ENCODE measurements around the gene TRRAP.

TRRAP gene

DNA sequence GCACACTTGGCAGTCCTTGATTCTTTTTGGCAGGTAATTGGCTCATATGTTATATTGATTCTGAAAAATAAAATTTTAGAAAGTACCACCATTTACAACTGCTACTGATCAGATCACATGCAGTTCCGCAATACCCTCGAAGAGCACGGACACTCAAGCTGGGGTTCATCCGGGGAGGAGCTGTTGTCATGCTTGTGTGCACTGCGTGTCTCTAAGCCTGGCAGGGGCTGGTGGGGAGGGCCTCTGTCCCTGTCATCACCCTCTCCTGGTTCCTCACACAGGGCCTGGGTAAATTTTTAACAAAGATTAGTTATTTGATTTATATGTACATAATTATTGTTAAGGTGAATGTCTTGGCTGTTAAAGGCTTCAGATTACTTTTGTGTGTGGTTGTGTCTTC is 45.2 kb downstream of the TRRAP start:
- H3K36me3 ChIP-seq (ENCODE audit: control insufficient read depth, insufficient read depth, low read length), result peaks cover 89% of the 10 kb centered on the region
- H3K27me3 ChIP-seq (ENCODE audit: control insufficient read depth, insufficient read depth, low read length), result no peaks in the 10 kb centered on the region
- no peak overlapping the region for H3K4me3 ChIP-seq (ENCODE audit: low read depth, low read length)
- H3K9me3 ChIP-seq (ENCODE audit: control insufficient read depth, insufficient read depth, low read length), result no peaks in the 10 kb centered on the region
- H3K4me1 ChIP-seq (ENCODE audit: control insufficient read depth, insufficient read depth, low read length), result no peaks in the 10 kb centered on the region
- no peak overlapping the region for H3K9ac ChIP-seq (ENCODE audit: low read depth, low read length)
- no peak overlapping the region for H3K27ac ChIP-seq (ENCODE audit: low read depth, low read length)

GRCh38 chr7:98927125-98927524 is 48.8 kb downstream of the TRRAP start:
- Histone ChIP-seq H3K9me3 (ENCODE audit: control insufficient read depth, insufficient read depth, low read length) (no peaks in the 10 kb centered on the region), H3K36me3 (ENCODE audit: control insufficient read depth, insufficient read depth, low read length) (peaks cover 89% of the 10 kb centered on the region)

GRCh38 chr7:98930464-98930863 is 52.1 kb downstream of the TRRAP start:
- Histone ChIP-seq H3K9me3 (ENCODE audit: control insufficient read depth, insufficient read depth, low read length) (no peaks in the 10 kb centered on the region), H3K4me1 (ENCODE audit: control insufficient read depth, insufficient read depth, low read length) (no peaks in the 10 kb centered on the region), H3K4me3 (ENCODE audit: low read depth, low read length) (no peak overlapping the region), H3K36me3 (ENCODE audit: control insufficient read depth, insufficient read depth, low read length) (peaks cover 94% of the 10 kb centered on the region), H3K27me3 (ENCODE audit: control insufficient read depth, insufficient read depth, low read length) (no peaks in the 10 kb centered on the region), H3K9ac (ENCODE audit: low read depth, low read length) (no peak overlapping the region), H3K27ac (ENCODE audit: low read depth, low read length) (no peak overlapping the region)

More at GRCh38 chr7:98927125-98927524, 48.8 kb downstream of the TRRAP start:
- no peaks in the 10 kb centered on the region for H3K4me1 ChIP-seq (ENCODE audit: control insufficient read depth, insufficient read depth, low read length)
- no peaks in the 10 kb centered on the region for H3K27me3 ChIP-seq (ENCODE audit: control insufficient read depth, insufficient read depth, low read length)
- no peak overlapping the region for H3K4me3 ChIP-seq (ENCODE audit: low read depth, low read length)
- H3K27ac ChIP-seq (ENCODE audit: low read depth, low read length), result no peak overlapping the region
- no peak overlapping the region for H3K9ac ChIP-seq (ENCODE audit: low read depth, low read length)

DNA sequence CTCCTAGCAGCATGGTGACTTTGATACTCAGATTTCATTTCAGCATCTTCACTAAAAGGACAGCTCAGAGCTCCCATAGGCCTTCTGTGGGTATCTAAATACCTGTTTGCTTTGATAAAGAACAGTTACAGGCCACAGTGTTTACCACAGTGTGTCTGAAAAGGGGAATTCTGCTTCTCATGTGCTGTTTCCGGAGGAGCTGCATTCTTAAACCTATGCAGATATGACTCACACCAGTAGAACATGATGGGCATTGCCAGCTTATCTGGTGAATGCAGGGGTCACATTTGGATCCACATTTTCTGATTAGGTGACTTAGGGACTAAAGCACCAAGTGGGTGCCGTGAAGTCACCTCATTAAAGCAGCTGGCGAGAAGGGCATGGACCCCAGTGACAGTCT is 52.6 kb downstream of the TRRAP start:
- Histone ChIP-seq H3K27me3 (ENCODE audit: control insufficient read depth, insufficient read depth, low read length) (no peaks in the 10 kb centered on the region), H3K27ac (ENCODE audit: low read depth, low read length) (no peak overlapping the region), H3K4me3 (ENCODE audit: low read depth, low read length) (no peak overlapping the region), H3K9me3 (ENCODE audit: control insufficient read depth, insufficient read depth, low read length) (no peaks in the 10 kb centered on the region), H3K4me1 (ENCODE audit: control insufficient read depth, insufficient read depth, low read length) (no peaks in the 10 kb centered on the region), H3K36me3 (ENCODE audit: control insufficient read depth, insufficient read depth, low read length) (peaks cover 94% of the 10 kb centered on the region), H3K9ac (ENCODE audit: low read depth, low read length) (no peak overlapping the region)

- Histone ChIP-seq H3K9me3 (ENCODE audit: control insufficient read depth, insufficient read depth, low read length) (no peaks in the 10 kb centered on the region), H3K4me3 (ENCODE audit: low read depth, low read length) (no peak overlapping the region), H3K4me1 (ENCODE audit: control insufficient read depth, insufficient read depth, low read length) (no peaks in the 10 kb centered on the region), H3K9ac (ENCODE audit: low read depth, low read length) (no peak overlapping the region), H3K27me3 (ENCODE audit: control insufficient read depth, insufficient read depth, low read length) (no peaks in the 10 kb centered on the region), H3K27ac (ENCODE audit: low read depth, low read length) (no peak overlapping the region), H3K36me3 (ENCODE audit: control insufficient read depth, insufficient read depth, low read length) (peaks cover 95% of the 10 kb centered on the region)
These were observed 55.0 kb downstream of the TRRAP start for GRCh38 chr7:98933321-98933720.

GRCh38 chr7:98934267-98934666 is 55.9 kb downstream of the TRRAP start:
- no peaks in the 10 kb centered on the region for H3K27me3 ChIP-seq (ENCODE audit: control insufficient read depth, insufficient read depth, low read length)

DNA sequence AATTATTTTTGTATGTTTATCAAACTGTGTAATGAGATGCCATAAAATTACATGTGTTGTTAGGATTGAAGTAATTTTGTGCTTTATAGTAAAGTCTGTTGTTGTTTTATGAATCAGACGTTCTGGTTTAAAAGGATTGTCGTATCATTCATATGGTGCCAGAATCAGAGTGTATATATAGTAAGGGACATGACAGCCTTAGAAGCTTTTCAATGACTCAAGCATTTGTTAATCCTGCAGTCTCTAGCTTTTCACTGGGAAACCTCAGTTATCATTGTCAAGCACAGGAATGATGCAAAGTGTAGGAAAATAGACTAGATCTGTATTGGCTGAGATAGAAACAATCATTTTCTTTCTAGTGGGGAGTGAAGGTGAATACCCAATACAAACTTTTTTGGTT is 57.5 kb downstream of the TRRAP start:
- H3K4me3 ChIP-seq (ENCODE audit: low read depth, low read length), result no peak overlapping the region
- no peaks in the 10 kb centered on the region for H3K4me1 ChIP-seq (ENCODE audit: control insufficient read depth, insufficient read depth, low read length)
- H3K36me3 ChIP-seq (ENCODE audit: control insufficient read depth, insufficient read depth, low read length), result peaks cover 96% of the 10 kb centered on the region
- H3K27ac ChIP-seq (ENCODE audit: low read depth, low read length), result no peak overlapping the region
- H3K9me3 ChIP-seq (ENCODE audit: control insufficient read depth, insufficient read depth, low read length), result no peaks in the 10 kb centered on the region
- no peak overlapping the region for H3K9ac ChIP-seq (ENCODE audit: low read depth, low read length)
- H3K27me3 ChIP-seq (ENCODE audit: control insufficient read depth, insufficient read depth, low read length), result no peaks in the 10 kb centered on the region

More at GRCh38 chr7:98934267-98934666, 55.9 kb downstream of the TRRAP start:
- no peaks in the 10 kb centered on the region for H3K9me3 ChIP-seq (ENCODE audit: control insufficient read depth, insufficient read depth, low read length)
- H3K9ac ChIP-seq (ENCODE audit: low read depth, low read length), result no peak overlapping the region
- H3K27ac ChIP-seq (ENCODE audit: low read depth, low read length), result no peak overlapping the region
- no peak overlapping the region for H3K4me3 ChIP-seq (ENCODE audit: low read depth, low read length)
- peaks cover 95% of the 10 kb centered on the region for H3K36me3 ChIP-seq (ENCODE audit: control insufficient read depth, insufficient read depth, low read length)
- no peaks in the 10 kb centered on the region for H3K4me1 ChIP-seq (ENCODE audit: control insufficient read depth, insufficient read depth, low read length)

DNA sequence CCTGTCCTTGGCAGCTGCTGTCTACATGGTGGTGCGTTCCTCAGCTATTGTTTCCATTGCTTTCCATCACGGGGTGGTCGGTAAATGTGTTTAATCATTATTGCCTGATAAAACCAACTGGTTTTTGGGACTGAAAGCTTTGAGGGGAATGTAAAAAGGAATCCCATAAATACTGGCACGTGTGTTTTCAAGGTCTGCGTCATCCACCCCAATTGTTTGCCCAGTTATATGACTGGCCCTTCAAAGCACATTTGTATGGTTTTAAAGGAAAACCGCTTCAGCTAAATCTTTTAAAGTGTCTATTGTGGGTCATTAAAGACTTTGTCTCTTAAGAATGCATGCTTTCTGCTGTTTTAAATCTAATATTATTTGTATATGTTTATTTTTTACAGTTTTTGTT is 65.0 kb downstream of the TRRAP start:
- no peaks in the 10 kb centered on the region for H3K4me1 ChIP-seq (ENCODE audit: control insufficient read depth, insufficient read depth, low read length)
- no peaks in the 10 kb centered on the region for H3K27me3 ChIP-seq (ENCODE audit: control insufficient read depth, insufficient read depth, low read length)
- H3K27ac ChIP-seq (ENCODE audit: low read depth, low read length), result no peak overlapping the region
- peaks cover 95% of the 10 kb centered on the region for H3K36me3 ChIP-seq (ENCODE audit: control insufficient read depth, insufficient read depth, low read length)
- H3K9ac ChIP-seq (ENCODE audit: low read depth, low read length), result no peak overlapping the region
- no peak overlapping the region for H3K4me3 ChIP-seq (ENCODE audit: low read depth, low read length)
- H3K9me3 ChIP-seq (ENCODE audit: control insufficient read depth, insufficient read depth, low read length), result no peaks in the 10 kb centered on the region

GRCh38 chr7:98944386-98944785 is 66.1 kb downstream of the TRRAP start:
- Histone ChIP-seq H3K36me3 (ENCODE audit: control insufficient read depth, insufficient read depth, low read length) (peaks cover 95% of the 10 kb centered on the region), H3K4me1 (ENCODE audit: control insufficient read depth, insufficient read depth, low read length) (no peaks in the 10 kb centered on the region), H3K4me3 (ENCODE audit: low read depth, low read length) (no peak overlapping the region), H3K27ac (ENCODE audit: low read depth, low read length) (no peak overlapping the region), H3K9ac (ENCODE audit: low read depth, low read length) (no peak overlapping the region), H3K9me3 (ENCODE audit: control insufficient read depth, insufficient read depth, low read length) (no peaks in the 10 kb centered on the region), H3K27me3 (ENCODE audit: control insufficient read depth, insufficient read depth, low read length) (no peaks in the 10 kb centered on the region)

- Histone ChIP-seq H3K27ac (ENCODE audit: low read depth, low read length) (no peak overlapping the region), H3K27me3 (ENCODE audit: control insufficient read depth, insufficient read depth, low read length) (no peaks in the 10 kb centered on the region), H3K4me3 (ENCODE audit: low read depth, low read length) (no peak overlapping the region), H3K4me1 (ENCODE audit: control insufficient read depth, insufficient read depth, low read length) (no peaks in the 10 kb centered on the region), H3K9ac (ENCODE audit: low read depth, low read length) (no peak overlapping the region), H3K9me3 (ENCODE audit: control insufficient read depth, insufficient read depth, low read length) (no peaks in the 10 kb centered on the region), H3K36me3 (ENCODE audit: control insufficient read depth, insufficient read depth, low read length) (peaks cover 95% of the 10 kb centered on the region)
These were observed 67.5 kb downstream of the TRRAP start for GRCh38 chr7:98945852-98946251.

GRCh38 chr7:98946389-98946788 is 68.1 kb downstream of the TRRAP start:
- Histone ChIP-seq H3K4me3 (ENCODE audit: low read depth, low read length) (no peak overlapping the region), H3K36me3 (ENCODE audit: control insufficient read depth, insufficient read depth, low read length) (peaks cover 95% of the 10 kb centered on the region), H3K9me3 (ENCODE audit: control insufficient read depth, insufficient read depth, low read length) (no peaks in the 10 kb centered on the region), H3K27ac (ENCODE audit: low read depth, low read length) (no peak overlapping the region), H3K27me3 (ENCODE audit: control insufficient read depth, insufficient read depth, low read length) (no peaks in the 10 kb centered on the region), H3K9ac (ENCODE audit: low read depth, low read length) (no peak overlapping the region), H3K4me1 (ENCODE audit: control insufficient read depth, insufficient read depth, low read length) (no peaks in the 10 kb centered on the region)
